Endothelial cell of umbilical vein (primary cell): ENCODE results near the gene NFE2L1.

Source experiments
- CTCF ChIP-seq, 2 donors: IDR thresholded peaks; 1 replicate in 1 of 2; 2 replicates in 1 of 2; pipeline ENCODE4 v1.5.1; 2011; ENCODE audit warnings: low read length in 2 of 2, mild to moderate bottlenecking in 2 of 2, moderate library complexity in 2 of 2, control low read depth in 1 of 2, inconsistent platforms in 1 of 2, low read depth in 1 of 2; ENCODE audit not compliant: insufficient read depth in 1 of 2; ENCODE audit errors: extremely low read depth in 1 of 2
- POLR2AphosphoS5 ChIP-seq: IDR thresholded peaks from 2 replicates; pipeline ENCODE4 v1.6.1; 2012; ENCODE audit warnings: low read depth, mild to moderate bottlenecking, control low read depth, low read length, moderate library complexity; ENCODE audit not compliant: insufficient read depth

GRCh38 chr17:48002916-48003416 is 45.2 kb upstream of the NFE2L1 start:
- TF ChIP-seq CTCF (IDR thresholded peaks at IDR 0.05; ENCODE audit: extremely low read depth in 1 of 2, insufficient read depth in 1 of 2, low read depth in 1 of 2, low read length in 2 of 2) (no peak), POLR2AphosphoS5 (no peak)
